22Rv1 (cell line): ENCODE measurements around the gene PDE2A.

Experiments used
- ZFX ChIP-seq: fragments of 450-650 bp; IDR thresholded peaks from 2 replicates; pipeline ENCODE4 v1.6.1; 2017; ENCODE audit warnings: antibody characterized with exemption, borderline replicate concordance
- TF ChIP-seq, protein P1 (sequence below): fragments of 450-650 bp; IDR thresholded peaks from 2 replicates; pipeline ENCODE4 v1.5.1; 2017; ENCODE audit warnings: mild to moderate bottlenecking

DNA sequence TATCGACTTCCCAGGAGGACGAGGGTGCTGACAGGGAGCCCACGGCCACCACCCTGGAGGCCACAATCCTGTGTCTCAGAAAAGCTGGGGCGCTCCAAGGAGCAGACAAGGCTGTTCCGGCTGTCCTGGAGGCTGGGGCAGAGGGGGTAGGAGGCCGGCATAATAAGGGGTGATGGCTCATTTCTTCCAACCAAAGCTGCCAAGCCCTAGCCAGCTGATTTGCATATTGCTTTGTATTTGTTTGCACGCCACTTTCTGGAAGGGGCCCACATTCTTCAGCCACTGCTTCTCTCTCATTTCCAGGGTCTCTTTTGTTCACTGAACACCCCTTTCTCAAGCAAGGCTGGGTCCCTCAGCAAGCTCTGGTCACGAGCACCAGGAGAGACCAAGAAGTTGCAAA is 4.7 kb downstream of the PDE2A start:
- TF ChIP-seq, protein P1, sequence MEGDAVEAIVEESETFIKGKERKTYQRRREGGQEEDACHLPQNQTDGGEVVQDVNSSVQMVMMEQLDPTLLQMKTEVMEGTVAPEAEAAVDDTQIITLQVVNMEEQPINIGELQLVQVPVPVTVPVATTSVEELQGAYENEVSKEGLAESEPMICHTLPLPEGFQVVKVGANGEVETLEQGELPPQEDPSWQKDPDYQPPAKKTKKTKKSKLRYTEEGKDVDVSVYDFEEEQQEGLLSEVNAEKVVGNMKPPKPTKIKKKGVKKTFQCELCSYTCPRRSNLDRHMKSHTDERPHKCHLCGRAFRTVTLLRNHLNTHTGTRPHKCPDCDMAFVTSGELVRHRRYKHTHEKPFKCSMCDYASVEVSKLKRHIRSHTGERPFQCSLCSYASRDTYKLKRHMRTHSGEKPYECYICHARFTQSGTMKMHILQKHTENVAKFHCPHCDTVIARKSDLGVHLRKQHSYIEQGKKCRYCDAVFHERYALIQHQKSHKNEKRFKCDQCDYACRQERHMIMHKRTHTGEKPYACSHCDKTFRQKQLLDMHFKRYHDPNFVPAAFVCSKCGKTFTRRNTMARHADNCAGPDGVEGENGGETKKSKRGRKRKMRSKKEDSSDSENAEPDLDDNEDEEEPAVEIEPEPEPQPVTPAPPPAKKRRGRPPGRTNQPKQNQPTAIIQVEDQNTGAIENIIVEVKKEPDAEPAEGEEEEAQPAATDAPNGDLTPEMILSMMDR = no peak
- TF ChIP-seq ZFX = no peak
